Neural cell (in vitro differentiated cells): ENCODE results near the gene CUL3.

Source experiments
- EP300 ChIP-seq: fragments of 450-650 bp; conservative IDR thresholded peaks from 2 replicates; pipeline ENCODE4 v1.6.1; 2014; ENCODE audit warnings: antibody characterized with exemption, mild to moderate bottlenecking, moderate library complexity; ENCODE audit not compliant: poor library complexity, severe bottlenecking
- EZH2 ChIP-seq: fragments of 200-600, 300-800 bp; shearing (Covaris generic), sonication (generic); IDR thresholded peaks from 2 replicates; pipeline ENCODE4 v1.6.1; 2014; ENCODE audit warnings: antibody characterized with exemption, low read length, borderline replicate concordance, mild to moderate bottlenecking; ENCODE audit not compliant: insufficient read depth, poor library complexity, severe bottlenecking
- MXI1 ChIP-seq: fragments of 450-650 bp; conservative IDR thresholded peaks from 2 replicates; pipeline ENCODE4 v1.6.1; 2014; ENCODE audit warnings: antibody characterized with exemption, mild to moderate bottlenecking; ENCODE audit not compliant: poor library complexity, severe bottlenecking
- POLR2AphosphoS5 ChIP-seq: IDR thresholded peaks from 2 replicates; pipeline ENCODE4 v1.6.1; 2012
- SMC3 ChIP-seq: fragments of 450-650 bp; conservative IDR thresholded peaks from 2 replicates; pipeline ENCODE4 v1.6.1; 2014; ENCODE audit warnings: antibody characterized with exemption, mild to moderate bottlenecking, moderate library complexity; ENCODE audit not compliant: poor library complexity
- TF ChIP-seq, protein P1 (sequence below): fragments of 450-650 bp; IDR thresholded peaks from 2 replicates; pipeline ENCODE4 v1.5.1; 2014; ENCODE audit warnings: antibody characterized with exemption, mild to moderate bottlenecking, moderate library complexity; ENCODE audit not compliant: poor library complexity, severe bottlenecking

DNA sequence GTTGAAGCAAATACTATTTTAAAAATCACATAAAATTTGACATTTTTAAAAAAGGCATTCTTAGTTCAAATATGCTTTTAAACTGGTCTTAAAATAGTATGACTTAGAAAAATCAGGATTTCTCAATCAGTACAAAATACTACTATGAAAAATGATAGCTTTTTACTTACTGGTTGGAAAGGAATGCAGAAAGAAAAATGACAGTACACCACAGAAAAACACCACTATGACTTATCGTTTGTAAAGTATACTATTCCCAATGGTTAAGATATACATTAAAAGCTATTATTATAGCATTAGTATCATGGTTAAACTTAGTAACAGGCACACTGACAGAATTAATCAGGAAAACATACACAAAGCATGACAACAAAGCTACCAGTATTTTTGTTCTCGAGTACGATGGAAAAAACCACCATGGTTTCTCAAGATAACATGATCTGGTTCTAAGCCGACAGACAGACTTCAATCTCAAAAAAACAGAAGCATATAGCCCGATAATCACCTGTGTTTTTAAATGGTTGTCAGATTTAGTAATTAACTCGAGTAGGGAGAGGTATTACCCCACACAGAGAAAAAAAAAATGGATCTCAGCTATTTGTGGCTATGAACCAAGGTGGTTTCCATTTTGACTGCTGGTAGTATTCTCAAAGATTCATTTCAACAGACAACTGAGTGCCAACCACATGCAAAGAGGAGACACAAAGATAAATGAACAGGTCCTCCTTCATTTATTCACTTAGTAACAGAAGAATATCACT, 39.1 kb downstream of the CUL3 start:
- TF ChIP-seq, protein P1, sequence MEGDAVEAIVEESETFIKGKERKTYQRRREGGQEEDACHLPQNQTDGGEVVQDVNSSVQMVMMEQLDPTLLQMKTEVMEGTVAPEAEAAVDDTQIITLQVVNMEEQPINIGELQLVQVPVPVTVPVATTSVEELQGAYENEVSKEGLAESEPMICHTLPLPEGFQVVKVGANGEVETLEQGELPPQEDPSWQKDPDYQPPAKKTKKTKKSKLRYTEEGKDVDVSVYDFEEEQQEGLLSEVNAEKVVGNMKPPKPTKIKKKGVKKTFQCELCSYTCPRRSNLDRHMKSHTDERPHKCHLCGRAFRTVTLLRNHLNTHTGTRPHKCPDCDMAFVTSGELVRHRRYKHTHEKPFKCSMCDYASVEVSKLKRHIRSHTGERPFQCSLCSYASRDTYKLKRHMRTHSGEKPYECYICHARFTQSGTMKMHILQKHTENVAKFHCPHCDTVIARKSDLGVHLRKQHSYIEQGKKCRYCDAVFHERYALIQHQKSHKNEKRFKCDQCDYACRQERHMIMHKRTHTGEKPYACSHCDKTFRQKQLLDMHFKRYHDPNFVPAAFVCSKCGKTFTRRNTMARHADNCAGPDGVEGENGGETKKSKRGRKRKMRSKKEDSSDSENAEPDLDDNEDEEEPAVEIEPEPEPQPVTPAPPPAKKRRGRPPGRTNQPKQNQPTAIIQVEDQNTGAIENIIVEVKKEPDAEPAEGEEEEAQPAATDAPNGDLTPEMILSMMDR, result no peak
- no peak for TF ChIP-seq EP300
- no peak for TF ChIP-seq POLR2AphosphoS5
- TF ChIP-seq EZH2, result no peak
- TF ChIP-seq MXI1, result no peak
- no peak for TF ChIP-seq SMC3
